GM23248 (cell line): ENCODE data around the gene MAP3K7CL.

Experiments
- EZH2 ChIP-seq: fragments of 200-600 bp; sonication (generic); IDR thresholded peaks from 2 replicates; pipeline ENCODE4 v1.6.1; 2018; ENCODE audit warnings: antibody characterized with exemption, mild to moderate bottlenecking; ENCODE audit not compliant: insufficient read depth, poor library complexity, severe bottlenecking
- EZH2phosphoT487 ChIP-seq: fragments of 200-600 bp; sonication (generic); IDR thresholded peaks from 2 replicates; pipeline ENCODE4 v1.6.1; 2018; ENCODE audit warnings: antibody characterized with exemption, moderate library complexity, mild to moderate bottlenecking, low read depth; ENCODE audit not compliant: insufficient read depth

DNA sequence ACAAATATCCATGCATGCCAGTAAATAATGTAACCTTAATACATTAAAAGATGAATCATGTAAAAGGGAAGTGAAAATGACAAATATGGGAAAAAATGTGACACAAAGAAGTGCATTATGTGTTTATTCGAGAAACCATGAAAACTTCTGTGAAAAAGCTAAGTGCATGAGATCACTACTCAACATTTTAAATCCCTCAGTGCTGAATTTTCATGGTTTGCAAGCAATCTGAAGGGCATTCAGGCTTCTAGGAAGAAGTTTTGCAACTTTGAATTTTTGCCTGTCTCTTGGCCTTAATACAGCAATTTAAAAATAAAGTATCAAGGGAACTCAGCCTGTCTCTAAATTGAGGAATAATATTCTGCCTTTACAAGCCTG, 78.2 kb downstream of the MAP3K7CL start:
- TF ChIP-seq EZH2phosphoT487, result 0 out of 2 replicates have a peak, but pooled peaks have one; percentile 45
- no peak for TF ChIP-seq EZH2
